Liver (tissue), 9 donors: ENCODE results near the gene RINL. TPM values are rescaled to one million over a fixed set of nuclear protein-coding genes. Genes with fewer than 3 reads are reported as not detected.

ENCODE experiments used
- DNase-seq: peaks from one replicate; pipeline ENCODE4 v3.0.0-alpha.2; 2017; ENCODE audit warnings: low spot score
- H3K27ac ChIP-seq, 2 donors: one replicate each; pipeline ENCODE4 v1.7.0; 2013; ENCODE audit warnings: inconsistent platforms in 2 of 2, low read length in 2 of 2, control low read depth in 1 of 2, low read depth in 1 of 2, mild to moderate bottlenecking in 1 of 2
- H3K27me3 ChIP-seq, 4 donors: one replicate each; pipeline versions ENCODE4 v1.6.1 to v1.7.0; 2013; ENCODE audit warnings: low read length in 3 of 4, inconsistent platforms in 1 of 4, mild to moderate bottlenecking in 1 of 4, moderate library complexity in 1 of 4; ENCODE audit not compliant: control insufficient read depth in 4 of 4, insufficient read depth in 4 of 4
- H3K36me3 ChIP-seq, 4 donors: one replicate each; pipeline versions ENCODE4 v1.6.1 to v1.7.0; 2013; ENCODE audit warnings: low read length in 3 of 4, mild to moderate bottlenecking in 3 of 4, low read depth in 1 of 4, moderate library complexity in 1 of 4; ENCODE audit not compliant: control insufficient read depth in 4 of 4, insufficient read depth in 3 of 4
- H3K4me1 ChIP-seq, 4 donors: one replicate each; pipeline versions ENCODE4 v1.6.1 to v1.7.0; 2013; ENCODE audit warnings: low read length in 3 of 4, mild to moderate bottlenecking in 3 of 4, moderate library complexity in 1 of 4; ENCODE audit not compliant: control insufficient read depth in 4 of 4, insufficient read depth in 4 of 4
- H3K4me3 ChIP-seq, 3 donors: one replicate each; pipeline versions ENCODE4 v1.6.1 to v1.7.0; 2013; ENCODE audit warnings: low read length in 3 of 3, control low read depth in 1 of 3, low read depth in 1 of 3, mild to moderate bottlenecking in 1 of 3
- H3K9ac ChIP-seq, 2 donors: one replicate each; pipeline ENCODE4 v1.7.0; 2013; ENCODE audit warnings: low read length in 2 of 2, mild to moderate bottlenecking in 2 of 2, moderate library complexity in 2 of 2, control low read depth in 1 of 2, low read depth in 1 of 2
- H3K9me3 ChIP-seq, 4 donors: one replicate each; pipeline versions ENCODE4 v1.6.1 to v1.7.0; 2013; ENCODE audit warnings: low read length in 3 of 4; ENCODE audit not compliant: control insufficient read depth in 4 of 4
- EGR1 ChIP-seq, 2 donors: IDR thresholded peaks; 2 replicates each; pipeline ENCODE4 v1.6.1; 2016 to 2018; ENCODE audit warnings: antibody characterized with exemption in 2 of 2, low read depth in 2 of 2
- FOXA1 ChIP-seq: IDR thresholded peaks from 2 replicates; pipeline ENCODE4 v1.6.1; 2016; ENCODE audit warnings: antibody characterized with exemption
- FOXA2 ChIP-seq: IDR thresholded peaks from 2 replicates; pipeline ENCODE4 v1.6.1; 2016; ENCODE audit warnings: antibody characterized with exemption
- GABPA ChIP-seq, 2 donors: IDR thresholded peaks in 1 of 2; conservative IDR thresholded peaks in 1 of 2; 2 replicates each; pipeline ENCODE4 v1.6.1; 2016; ENCODE audit warnings: antibody characterized with exemption in 2 of 2, mild to moderate bottlenecking in 1 of 2, moderate library complexity in 1 of 2
- HNF4A ChIP-seq, 2 donors: conservative IDR thresholded peaks; 2 replicates each; pipeline ENCODE4 v1.6.1; 2016; ENCODE audit warnings: antibody characterized with exemption in 2 of 2, mild to moderate bottlenecking in 2 of 2
- HNF4G ChIP-seq: IDR thresholded peaks from 2 replicates; pipeline ENCODE4 v1.6.1; 2016; ENCODE audit warnings: antibody characterized with exemption
- JUND ChIP-seq, 2 donors: IDR thresholded peaks; 2 replicates each; pipeline ENCODE4 v1.6.1; 2016; ENCODE audit warnings: antibody characterized with exemption in 2 of 2
- NR2F2 ChIP-seq: IDR thresholded peaks from 2 replicates; pipeline ENCODE4 v1.6.1; 2016; ENCODE audit warnings: antibody characterized with exemption
- RAD21 ChIP-seq, 2 donors: IDR thresholded peaks; 2 replicates each; pipeline ENCODE4 v1.6.1; 2016; ENCODE audit warnings: antibody characterized with exemption in 2 of 2, mild to moderate bottlenecking in 2 of 2
- RXRA ChIP-seq, 2 donors: IDR thresholded peaks; 2 replicates each; pipeline ENCODE4 v1.6.1; 2017 to 2018; ENCODE audit warnings: antibody characterized with exemption in 2 of 2, mild to moderate bottlenecking in 1 of 2
- SP1 ChIP-seq: IDR thresholded peaks from 2 replicates; pipeline ENCODE4 v1.6.1; 2018; ENCODE audit warnings: antibody characterized with exemption, mild to moderate bottlenecking
- TAF1 ChIP-seq: conservative IDR thresholded peaks from 2 replicates; pipeline ENCODE4 v1.6.1; 2016; ENCODE audit warnings: antibody characterized with exemption, mild to moderate bottlenecking
- YY1 ChIP-seq: IDR thresholded peaks from 2 replicates; pipeline ENCODE4 v1.6.1; 2016; ENCODE audit warnings: antibody characterized with exemption, mild to moderate bottlenecking
- WGBS: extraction: QIAGEN DNeasy Blood & Tissue Kit; methylation state at CpG from one replicate; pipeline ENCODE4 v1.1.7; 2013; 5-methylcytosine and 5-hydroxymethylcytosine counted together
- polyA plus RNA-seq, 2 donors: library from polyadenylated mRNA; stranded (reverse) in 1 of 2; unstranded in 1 of 2; fragments of 200-250 nt in 1 of 2; fragments of >200 nt in 1 of 2; fragmentation: Nextera tagmentation in 1 of 2; extraction: Ambion mirVana in 1 of 2; gene quantifications; one replicate each; pipeline versions ENCODE4 v1.2.1 to v1.2.3, GENCODE V29; 2013 to 2015
- total RNA-seq, 2 donors: library from RNA; depleted of rRNA; stranded (reverse); fragments of >200 nt; gene quantifications; one replicate each; pipeline ENCODE4 v1.2.3, GENCODE V29; 2014
- TF ChIP-seq, protein P1 (sequence below): IDR thresholded peaks from 2 replicates; pipeline ENCODE4 v1.6.1; 2016; ENCODE audit warnings: antibody characterized with exemption
- TF ChIP-seq, protein P2 (sequence below): IDR thresholded peaks from 2 replicates; pipeline ENCODE4 v1.6.1; 2016; ENCODE audit warnings: antibody characterized with exemption, mild to moderate bottlenecking
- TF ChIP-seq, protein P3 (sequence below): IDR thresholded peaks from 2 replicates; pipeline ENCODE4 v1.6.1; 2016; ENCODE audit warnings: antibody characterized with exemption
- TF ChIP-seq, protein P4 (sequence below): IDR thresholded peaks from 2 replicates; pipeline ENCODE4 v1.6.1; 2016; ENCODE audit warnings: antibody characterized with exemption
- TF ChIP-seq, protein P5 (sequence below): fragments of 150-350 bp; IDR thresholded peaks from 2 replicates; pipeline ENCODE4 v1.5.1; 2017; ENCODE audit warnings: improper control_type of control experiment, low read depth, low read length; ENCODE audit not compliant: missing input control
- donor health status: healthy.
- donor health status: healthy.
- donor health status: healthy.
- donor health status: healthy.
- donor health status: healthy.

RINL gene
- total and polyA plus RNA-seq, 4 donors = 4.9 to 8.7 (median 5.5) TPM

DNA sequence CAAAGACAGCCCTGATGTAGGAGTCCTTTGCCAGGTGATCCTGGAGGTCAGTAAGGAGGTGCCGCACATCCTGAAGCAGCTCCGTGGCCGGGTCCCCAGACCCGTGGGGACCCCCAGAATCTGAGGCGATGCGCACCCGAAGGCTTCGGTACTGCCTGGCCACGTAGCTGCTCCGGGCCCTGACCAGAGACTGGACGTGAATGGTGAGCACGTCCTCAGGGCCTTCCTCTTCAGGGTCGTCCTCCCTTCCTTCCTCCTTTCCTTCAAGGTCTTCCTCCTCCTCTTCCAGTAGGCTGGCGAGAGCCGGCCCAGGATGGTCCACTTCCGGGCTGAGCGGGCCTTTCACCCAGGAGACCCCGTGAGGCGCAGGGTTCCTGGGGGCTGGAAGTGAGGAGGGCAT is 7.5 kb downstream of the RINL start:
- peaks cover 0 to 18% (median 11%) of the 10 kb centered on the region in 4 donors for H3K4me1 ChIP-seq
- no peak overlapping the region for H3K9ac ChIP-seq
- no peaks in the 10 kb centered on the region for H3K9me3 ChIP-seq
- no peaks in the 10 kb centered on the region for H3K36me3 ChIP-seq
- 85% methylated on average over 19 of the region's 19 CpGs for WGBS
- no peak overlapping the region for H3K27ac ChIP-seq
- no peak for TF ChIP-seq TAF1
- no peak for TF ChIP-seq HNF4A (conservative IDR thresholded peaks at IDR 0.05)
- DNase-seq = no peak
- H3K4me3 ChIP-seq = no peak overlapping the region
- no peaks in the 10 kb centered on the region for H3K27me3 ChIP-seq

DNA sequence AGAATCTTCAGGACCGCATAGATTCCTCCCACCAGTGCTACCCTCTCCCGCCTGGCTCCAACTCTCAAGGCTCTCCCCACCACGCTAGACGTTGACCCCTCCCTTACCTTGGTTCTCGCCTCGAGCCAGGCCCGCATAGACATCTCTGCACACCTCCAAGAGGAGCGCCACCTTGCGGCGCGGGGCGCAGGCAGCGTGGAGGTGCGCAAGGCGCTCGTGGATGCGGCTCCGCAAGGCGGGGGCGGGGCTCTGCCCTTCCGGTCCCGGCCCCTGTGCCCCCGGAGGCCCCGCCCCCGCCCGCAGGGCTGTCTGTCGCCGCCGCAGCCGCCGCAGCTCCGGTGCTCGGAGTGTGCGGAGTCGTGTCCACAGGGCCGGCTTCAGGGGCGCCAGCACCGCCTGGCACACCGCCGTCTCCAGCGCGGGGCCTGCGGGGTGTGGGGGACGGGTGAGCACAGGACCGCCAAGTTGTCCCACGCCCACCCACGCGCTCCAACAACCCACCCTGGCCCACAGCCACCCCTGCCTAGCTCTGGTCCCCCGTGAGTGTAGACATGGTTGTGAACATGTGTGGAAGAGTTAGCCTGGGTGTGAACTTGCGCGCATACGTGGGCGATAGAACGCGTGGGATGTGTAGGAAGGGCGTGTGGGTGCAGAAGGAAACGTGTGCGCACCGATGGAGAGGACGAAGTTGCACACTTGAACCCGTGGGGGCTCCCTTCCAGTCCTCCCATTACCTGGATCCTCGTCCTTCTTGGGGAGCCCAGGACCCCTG is 8.1 kb downstream of the RINL start:
- peak; percentile 89 for DNase-seq
- Histone ChIP-seq H3K9me3 (no peaks in the 10 kb centered on the region), H3K9ac (peak overlapping the region; percentile 61 to 71), H3K27me3 (no peaks in the 10 kb centered on the region), H3K4me1 (peaks cover 0 to 18% (median 11%) of the 10 kb centered on the region in 4 donors), H3K36me3 (no peaks in the 10 kb centered on the region), H3K27ac (peak overlapping the region; percentile 56 to 65), H3K4me3 (peak overlapping the region; percentile 36 to 65 (median 52))
- 19% methylated on average over 62 of the region's 62 CpGs for WGBS
- TF ChIP-seq, protein P1, sequence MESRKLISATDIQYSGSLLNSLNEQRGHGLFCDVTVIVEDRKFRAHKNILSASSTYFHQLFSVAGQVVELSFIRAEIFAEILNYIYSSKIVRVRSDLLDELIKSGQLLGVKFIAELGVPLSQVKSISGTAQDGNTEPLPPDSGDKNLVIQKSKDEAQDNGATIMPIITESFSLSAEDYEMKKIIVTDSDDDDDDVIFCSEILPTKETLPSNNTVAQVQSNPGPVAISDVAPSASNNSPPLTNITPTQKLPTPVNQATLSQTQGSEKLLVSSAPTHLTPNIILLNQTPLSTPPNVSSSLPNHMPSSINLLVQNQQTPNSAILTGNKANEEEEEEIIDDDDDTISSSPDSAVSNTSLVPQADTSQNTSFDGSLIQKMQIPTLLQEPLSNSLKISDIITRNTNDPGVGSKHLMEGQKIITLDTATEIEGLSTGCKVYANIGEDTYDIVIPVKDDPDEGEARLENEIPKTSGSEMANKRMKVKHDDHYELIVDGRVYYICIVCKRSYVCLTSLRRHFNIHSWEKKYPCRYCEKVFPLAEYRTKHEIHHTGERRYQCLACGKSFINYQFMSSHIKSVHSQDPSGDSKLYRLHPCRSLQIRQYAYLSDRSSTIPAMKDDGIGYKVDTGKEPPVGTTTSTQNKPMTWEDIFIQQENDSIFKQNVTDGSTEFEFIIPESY = no peak
- TF ChIP-seq HNF4A (conservative IDR thresholded peaks at IDR 0.05) (peak; percentile 17 to 52), RXRA (IDR thresholded peaks at IDR 0.05) (peak in 1 of 2 donors; percentile 26), EGR1 (IDR thresholded peaks at IDR 0.05; ENCODE audit: low read depth in 2 of 2) (peak in 1 of 2 donors; percentile 57), FOXA2 (no peak), TAF1 (no peak), JUND (IDR thresholded peaks at IDR 0.05) (no peak), SP1 (peak; percentile 45), RAD21 (IDR thresholded peaks at IDR 0.05) (peak; percentile 78 to 88), HNF4G (no peak), GABPA (IDR thresholded peaks at IDR 0.05 in 1 of 2, conservative IDR thresholded peaks at IDR 0.05 in 1 of 2) (peak in 1 of 2 donors; percentile 43), FOXA1 (no peak), NR2F2 (no peak), YY1 (no peak)
- TF ChIP-seq, protein P2, sequence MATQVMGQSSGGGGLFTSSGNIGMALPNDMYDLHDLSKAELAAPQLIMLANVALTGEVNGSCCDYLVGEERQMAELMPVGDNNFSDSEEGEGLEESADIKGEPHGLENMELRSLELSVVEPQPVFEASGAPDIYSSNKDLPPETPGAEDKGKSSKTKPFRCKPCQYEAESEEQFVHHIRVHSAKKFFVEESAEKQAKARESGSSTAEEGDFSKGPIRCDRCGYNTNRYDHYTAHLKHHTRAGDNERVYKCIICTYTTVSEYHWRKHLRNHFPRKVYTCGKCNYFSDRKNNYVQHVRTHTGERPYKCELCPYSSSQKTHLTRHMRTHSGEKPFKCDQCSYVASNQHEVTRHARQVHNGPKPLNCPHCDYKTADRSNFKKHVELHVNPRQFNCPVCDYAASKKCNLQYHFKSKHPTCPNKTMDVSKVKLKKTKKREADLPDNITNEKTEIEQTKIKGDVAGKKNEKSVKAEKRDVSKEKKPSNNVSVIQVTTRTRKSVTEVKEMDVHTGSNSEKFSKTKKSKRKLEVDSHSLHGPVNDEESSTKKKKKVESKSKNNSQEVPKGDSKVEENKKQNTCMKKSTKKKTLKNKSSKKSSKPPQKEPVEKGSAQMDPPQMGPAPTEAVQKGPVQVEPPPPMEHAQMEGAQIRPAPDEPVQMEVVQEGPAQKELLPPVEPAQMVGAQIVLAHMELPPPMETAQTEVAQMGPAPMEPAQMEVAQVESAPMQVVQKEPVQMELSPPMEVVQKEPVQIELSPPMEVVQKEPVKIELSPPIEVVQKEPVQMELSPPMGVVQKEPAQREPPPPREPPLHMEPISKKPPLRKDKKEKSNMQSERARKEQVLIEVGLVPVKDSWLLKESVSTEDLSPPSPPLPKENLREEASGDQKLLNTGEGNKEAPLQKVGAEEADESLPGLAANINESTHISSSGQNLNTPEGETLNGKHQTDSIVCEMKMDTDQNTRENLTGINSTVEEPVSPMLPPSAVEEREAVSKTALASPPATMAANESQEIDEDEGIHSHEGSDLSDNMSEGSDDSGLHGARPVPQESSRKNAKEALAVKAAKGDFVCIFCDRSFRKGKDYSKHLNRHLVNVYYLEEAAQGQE = no peak
- TF ChIP-seq, protein P3, sequence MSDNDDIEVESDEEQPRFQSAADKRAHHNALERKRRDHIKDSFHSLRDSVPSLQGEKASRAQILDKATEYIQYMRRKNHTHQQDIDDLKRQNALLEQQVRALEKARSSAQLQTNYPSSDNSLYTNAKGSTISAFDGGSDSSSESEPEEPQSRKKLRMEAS = no peak
- TF ChIP-seq, protein P4, sequence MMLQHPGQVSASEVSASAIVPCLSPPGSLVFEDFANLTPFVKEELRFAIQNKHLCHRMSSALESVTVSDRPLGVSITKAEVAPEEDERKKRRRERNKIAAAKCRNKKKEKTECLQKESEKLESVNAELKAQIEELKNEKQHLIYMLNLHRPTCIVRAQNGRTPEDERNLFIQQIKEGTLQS = no peak
- TF ChIP-seq, protein P5, sequence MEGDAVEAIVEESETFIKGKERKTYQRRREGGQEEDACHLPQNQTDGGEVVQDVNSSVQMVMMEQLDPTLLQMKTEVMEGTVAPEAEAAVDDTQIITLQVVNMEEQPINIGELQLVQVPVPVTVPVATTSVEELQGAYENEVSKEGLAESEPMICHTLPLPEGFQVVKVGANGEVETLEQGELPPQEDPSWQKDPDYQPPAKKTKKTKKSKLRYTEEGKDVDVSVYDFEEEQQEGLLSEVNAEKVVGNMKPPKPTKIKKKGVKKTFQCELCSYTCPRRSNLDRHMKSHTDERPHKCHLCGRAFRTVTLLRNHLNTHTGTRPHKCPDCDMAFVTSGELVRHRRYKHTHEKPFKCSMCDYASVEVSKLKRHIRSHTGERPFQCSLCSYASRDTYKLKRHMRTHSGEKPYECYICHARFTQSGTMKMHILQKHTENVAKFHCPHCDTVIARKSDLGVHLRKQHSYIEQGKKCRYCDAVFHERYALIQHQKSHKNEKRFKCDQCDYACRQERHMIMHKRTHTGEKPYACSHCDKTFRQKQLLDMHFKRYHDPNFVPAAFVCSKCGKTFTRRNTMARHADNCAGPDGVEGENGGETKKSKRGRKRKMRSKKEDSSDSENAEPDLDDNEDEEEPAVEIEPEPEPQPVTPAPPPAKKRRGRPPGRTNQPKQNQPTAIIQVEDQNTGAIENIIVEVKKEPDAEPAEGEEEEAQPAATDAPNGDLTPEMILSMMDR = peak; percentile 83
